IMR-90 (cell line): Measurements from ENCODE around the gene CAPN10. TPM values are rescaled to one million over a fixed set of nuclear protein-coding genes. Genes with fewer than 3 reads are reported as not detected.

Experiments
- ATAC-seq: fragments of 200-7000 bp; cut with Tn5 transposase; 2 replicates; pipeline ENCODE4 v1.9.1; 2020; ENCODE audit warnings: low read depth, mild to moderate bottlenecking, moderate library complexity
- BruUV-seq: library from RNA; stranded (reverse); fragments of 400-500 nt; replicated peaks from 2 replicates; lab custom pipeline; 2021; lab: Mats Ljungman, UMichigan
- CTCF ChIA-PET: fragments of 300-600 bp; formaldehyde crosslinking; extraction: SDS; loops from one replicate; lab custom pipeline; 2021; ENCODE audit warnings: antibody characterized with exemption; lab: Yijun Ruan, JAX
- POLR2A ChIA-PET: fragments of 300-600 bp; sonication (Branson Sonifier 250); formaldehyde crosslinking; loops from one replicate; lab custom pipeline; 2022; ENCODE audit warnings: antibody characterized with exemption; ENCODE audit not compliant: unreplicated experiment; lab: Charles Lee
- DNase-seq: peaks from one replicate; pipeline ENCODE4 v3.0.0; 2013
- H2AFZ ChIP-seq: replicated peaks from 2 replicates; pipeline ENCODE3; 2013; ENCODE audit warnings: low read length, mild to moderate bottlenecking; ENCODE audit not compliant: poor library complexity
- H2AK5ac ChIP-seq: 2 replicates; pipeline ENCODE4 v1.6.1; 2013; ENCODE audit warnings: low read depth, low read length, inconsistent platforms
- H2AK9ac ChIP-seq: replicated peaks from 2 replicates; pipeline ENCODE3; 2013; ENCODE audit warnings: mild to moderate bottlenecking, low read depth, low read length, moderate library complexity; ENCODE audit not compliant: poor library complexity
- H2BK120ac ChIP-seq: 2 replicates; pipeline ENCODE4 v1.6.1; 2013; ENCODE audit warnings: low read depth, low read length, inconsistent platforms
- H2BK15ac ChIP-seq: 3 replicates; pipeline ENCODE4 v1.6.1; 2013; ENCODE audit warnings: low read depth, low read length, inconsistent platforms
- H2BK20ac ChIP-seq: 2 replicates; pipeline ENCODE4 v1.6.1; 2013; ENCODE audit warnings: low read depth, mild to moderate bottlenecking, inconsistent platforms, low read length, moderate library complexity
- H2BK5ac ChIP-seq: 2 replicates; pipeline ENCODE4 v1.6.1; 2013; ENCODE audit warnings: mild to moderate bottlenecking, low read depth, low read length, inconsistent platforms; ENCODE audit not compliant: poor library complexity, severe bottlenecking
- H3K14ac ChIP-seq: replicated peaks from 2 replicates; pipeline ENCODE4 v1.6.1; 2013; ENCODE audit warnings: low read depth, low read length, inconsistent platforms
- H3K18ac ChIP-seq: 2 replicates; pipeline ENCODE4 v1.6.1; 2013; ENCODE audit warnings: low read depth, low read length, control low read depth
- H3K23ac ChIP-seq: 2 replicates; pipeline ENCODE4 v1.6.1; 2013; ENCODE audit warnings: low read depth, low read length, inconsistent platforms
- H3K27ac ChIP-seq: 2 replicates; pipeline ENCODE4 v1.5.1; 2013; ENCODE audit warnings: mild to moderate bottlenecking, control low read depth, low read length; ENCODE audit not compliant: insufficient read depth
- H3K27me3 ChIP-seq: 2 replicates; pipeline ENCODE4 v1.6.1; 2013; ENCODE audit warnings: low read length; ENCODE audit not compliant: control insufficient read depth, insufficient read depth
- H3K36me3 ChIP-seq: 2 replicates; pipeline ENCODE4 v1.6.1; 2013; ENCODE audit warnings: low read length, mixed read lengths; ENCODE audit not compliant: control insufficient read depth, insufficient read depth
- H3K4ac ChIP-seq: 2 replicates; pipeline ENCODE4 v1.6.1; 2013; ENCODE audit warnings: low read depth, low read length, inconsistent platforms
- H3K4me1 ChIP-seq: 2 replicates; pipeline ENCODE4 v1.6.1; 2013; ENCODE audit warnings: low read length, mixed read lengths; ENCODE audit not compliant: control insufficient read depth, insufficient read depth
- H3K4me2 ChIP-seq: 2 replicates; pipeline ENCODE4 v1.6.1; 2013; ENCODE audit warnings: low read depth, mild to moderate bottlenecking, control low read depth, low read length, moderate library complexity
- H3K4me3 ChIP-seq: 2 replicates; pipeline ENCODE4 v1.5.1; 2013; ENCODE audit warnings: low read depth, mild to moderate bottlenecking, control low read depth, low read length, moderate library complexity; ENCODE audit not compliant: insufficient read depth
- H3K56ac ChIP-seq: 2 replicates; pipeline ENCODE4 v1.6.1; 2013; ENCODE audit warnings: low read length, inconsistent platforms; ENCODE audit not compliant: insufficient read depth; ENCODE audit errors: extremely low read depth
- H3K79me1 ChIP-seq, 2 experiments: 2 replicates each; pipeline ENCODE4 v1.6.1; 2013; ENCODE audit warnings: low read length in 2 of 2, inconsistent platforms in 1 of 2, low read depth in 1 of 2
- H3K9ac ChIP-seq: 2 replicates; pipeline ENCODE4 v1.6.1; 2013; ENCODE audit warnings: low read depth, low read length, control low read depth
- H3K9me1 ChIP-seq: 2 replicates; pipeline ENCODE4 v1.6.1; 2013; ENCODE audit warnings: low read length, inconsistent platforms; ENCODE audit not compliant: insufficient read depth
- H3K9me3 ChIP-seq: 2 replicates; pipeline ENCODE4 v1.6.1; 2013; ENCODE audit warnings: low read length; ENCODE audit not compliant: control insufficient read depth, insufficient read depth
- H4K20me1 ChIP-seq: 2 replicates; pipeline ENCODE4 v1.6.1; 2013; ENCODE audit warnings: low read length, inconsistent platforms; ENCODE audit not compliant: insufficient read depth
- H4K5ac ChIP-seq: 2 replicates; pipeline ENCODE4 v1.6.1; 2013; ENCODE audit warnings: mild to moderate bottlenecking, low read depth, low read length, control low read depth
- H4K8ac ChIP-seq, 2 experiments: 2 replicates each; pipeline ENCODE4 v1.6.1; 2013; ENCODE audit warnings: low read depth in 2 of 2, low read length in 2 of 2, control low read depth in 1 of 2, inconsistent platforms in 1 of 2
- H4K91ac ChIP-seq: 2 replicates; pipeline ENCODE4 v1.6.1; 2013; ENCODE audit warnings: low read depth, low read length, inconsistent platforms; ENCODE audit not compliant: insufficient read depth
- CEBPB ChIP-seq: IDR thresholded peaks from 2 replicates; pipeline ENCODE4 v1.6.1; 2012; ENCODE audit warnings: low read depth, low read length, improper control_type of control experiment
- CHD1 ChIP-seq: IDR thresholded peaks from 2 replicates; pipeline ENCODE4 v1.6.1; 2012; ENCODE audit warnings: low read depth, low read length, improper control_type of control experiment
- CTCF ChIP-seq: conservative IDR thresholded peaks from 2 replicates; pipeline ENCODE4 v1.5.1; 2012; ENCODE audit warnings: mild to moderate bottlenecking, low read depth, low read length, improper control_type of control experiment
- ELK1 ChIP-seq: fragments of 150-350 bp; IDR thresholded peaks from 2 replicates; pipeline ENCODE4 v1.6.1; 2016; ENCODE audit warnings: low read depth, mild to moderate bottlenecking, low read length, moderate library complexity, borderline replicate concordance
- MAFK ChIP-seq: IDR thresholded peaks from 2 replicates; pipeline ENCODE4 v1.6.1; 2012; ENCODE audit warnings: low read depth, low read length, improper control_type of control experiment
- MAZ ChIP-seq: IDR thresholded peaks from 2 replicates; pipeline ENCODE4 v1.6.1; 2012; ENCODE audit warnings: low read depth, mild to moderate bottlenecking, low read length, improper control_type of control experiment, moderate library complexity, borderline replicate concordance
- MXI1 ChIP-seq: IDR thresholded peaks from 2 replicates; pipeline ENCODE4 v1.6.1; 2012; ENCODE audit warnings: low read depth, mild to moderate bottlenecking, low read length, moderate library complexity, borderline replicate concordance
- POLR2A ChIP-seq: IDR thresholded peaks from 2 replicates; pipeline ENCODE4 v1.6.1; 2012; ENCODE audit warnings: mild to moderate bottlenecking, low read depth, low read length
- RAD21 ChIP-seq: IDR thresholded peaks from 2 replicates; pipeline ENCODE4 v1.6.1; 2012; ENCODE audit warnings: low read length, improper control_type of control experiment
- RCOR1 ChIP-seq: IDR thresholded peaks from 2 replicates; pipeline ENCODE4 v1.6.1; 2012; ENCODE audit warnings: mild to moderate bottlenecking, low read length, improper control_type of control experiment; ENCODE audit not compliant: insufficient replicate concordance
- USF2 ChIP-seq: fragments of 150-350 bp; IDR thresholded peaks from 2 replicates; pipeline ENCODE4 v1.6.1; 2017; ENCODE audit warnings: mild to moderate bottlenecking, antibody characterized with exemption, low read length, low read depth
- WGBS, 2 experiments: methylation state at CpG; one replicate each; pipeline versions ENCODE4 v1.1.5 to v1.1.7; 2013; ENCODE audit warnings: missing lambda C conversion rate in 2 of 2; ENCODE audit not compliant: insufficient read length in 1 of 2; ENCODE audit errors: extremely low coverage in 2 of 2; 5-methylcytosine and 5-hydroxymethylcytosine counted together
- dilution Hi-C: fragments of 300-500 bp; cut with HindIII; formaldehyde crosslinking; loops from one replicate; pipeline ENCODE4 v1.14.3; 2018; ENCODE audit warnings: low sequenced_read_pairs; ENCODE audit not compliant: unreplicated experiment
- in situ Hi-C: fragments of 300-500 bp; cut with MboI; formaldehyde crosslinking; loops from 3 replicates; pipeline ENCODE4 v1.14.3; 2019; ENCODE audit warnings: low sequenced_read_pairs, inconsistent platforms, mixed read lengths
- intact Hi-C: fragments of 100-400 bp; cut with micrococcal nuclease; formaldehyde crosslinking; loops from 2 replicates; pipeline ENCODE4 v1.10.0; 2022
- polyA plus RNA-seq, 3 experiments: library from polyadenylated mRNA; depleted of rRNA; stranded (reverse); fragments of >200 nt; gene quantifications; 2 replicates each; pipeline ENCODE4 v1.2.3, GENCODE V29; 2012; ENCODE audit warnings: low replicate concordance in 1 of 3
- total RNA-seq: library from RNA; depleted of rRNA; stranded (reverse); fragments of >200 nt; gene quantifications from 2 replicates; pipeline ENCODE4 v1.2.3, GENCODE V29; 2012

The CAPN10 gene
- total and polyA plus RNA-seq, 2 of the 4 experiments (the other 2 are of a cell fraction): 6.3 to 20.9 TPM

- no peak for TF ChIP-seq RCOR1
Measured at GRCh38 chr2:240573516-240574385, 12.8 kb upstream of the CAPN10 start (continued).

- Histone ChIP-seq H3K56ac (no peak overlapping the region), H3K27me3 (no peaks in the 10 kb centered on the region), H4K8ac (no peak overlapping the region), H3K9me1 (peaks cover 4% of the 10 kb centered on the region), H3K4me1 (peaks cover 5% of the 10 kb centered on the region; the same call in 1 of the 2 replicates), H2AFZ (peak overlapping the region; percentile 51), H3K18ac (no peak overlapping the region), H3K14ac (no peak overlapping the region), H2AK9ac (no peak overlapping the region), H3K4me2 (no peak overlapping the region), H2BK15ac (no peak overlapping the region), H3K79me1 (peaks cover 5 to 39% of the 10 kb centered on the region in 2 experiments; a peak in 3 of 4 replicates), H3K9me3 (no peaks in the 10 kb centered on the region), H3K27ac (no peak overlapping the region), H3K4me3 (no peak overlapping the region), H2AK5ac (no peak overlapping the region), H4K20me1 (peaks cover 28% of the 10 kb centered on the region), H2BK5ac (no peak overlapping the region), H4K91ac (no peak overlapping the region), H3K4ac (no peak overlapping the region), H3K36me3 (peaks cover 31% of the 10 kb centered on the region), H2BK120ac (no peak overlapping the region), H3K9ac (no peak overlapping the region), H2BK20ac (no peak overlapping the region), H4K5ac (no peak overlapping the region), H3K23ac (no peak overlapping the region)
- POLR2A ChIA-PET: no interaction called here
- no peak for DNase-seq
- intact Hi-C loops (no loop called here), in situ Hi-C loops (no loop called here), dilution Hi-C loops (no loop called here)
- ATAC-seq: no peak
- CTCF ChIA-PET: no interaction called here
- WGBS, 2 experiments: 87% methylated on average over 14 of the region's 21 CpGs; no CpG with 5 or more reads in 1 of the 2 experiments
- BruUV-seq: no TSS peak
- no peak for TF ChIP-seq RAD21
- TF ChIP-seq CEBPB: no peak
- no peak for TF ChIP-seq CHD1
- no peak for TF ChIP-seq POLR2A
- TF ChIP-seq ELK1: no peak
- TF ChIP-seq USF2: no peak
- no peak for TF ChIP-seq MXI1
- no peak for TF ChIP-seq MAZ
- no peak for TF ChIP-seq MAFK
- no peak for TF ChIP-seq CTCF
Measured at GRCh38 chr2:240574386-240575100, 12.0 kb upstream of the CAPN10 start.
